Liver (tissue), 3 donors: ENCODE measurements around the gene RHEB.

Experiments used
- ATF3 ChIP-seq: IDR thresholded peaks from 2 replicates; pipeline ENCODE4 v1.6.1; 2016; ENCODE audit warnings: antibody characterized with exemption
- CTCF ChIP-seq: fragments of 150-350 bp; IDR thresholded peaks from 2 replicates; pipeline ENCODE4 v1.5.1; 2017; ENCODE audit warnings: improper control_type of control experiment, low read depth, low read length; ENCODE audit not compliant: missing input control
- EGR1 ChIP-seq, 2 donors: IDR thresholded peaks; 2 replicates each; pipeline ENCODE4 v1.6.1; 2016 to 2018; ENCODE audit warnings: antibody characterized with exemption in 2 of 2, low read depth in 2 of 2
- FOXA1 ChIP-seq: IDR thresholded peaks from 2 replicates; pipeline ENCODE4 v1.6.1; 2016; ENCODE audit warnings: antibody characterized with exemption
- GABPA ChIP-seq, 2 donors: IDR thresholded peaks in 1 of 2; conservative IDR thresholded peaks in 1 of 2; 2 replicates each; pipeline ENCODE4 v1.6.1; 2016; ENCODE audit warnings: antibody characterized with exemption in 2 of 2, mild to moderate bottlenecking in 1 of 2, moderate library complexity in 1 of 2
- HNF4G ChIP-seq: IDR thresholded peaks from 2 replicates; pipeline ENCODE4 v1.6.1; 2016; ENCODE audit warnings: antibody characterized with exemption
- NR2F2 ChIP-seq: IDR thresholded peaks from 2 replicates; pipeline ENCODE4 v1.6.1; 2016; ENCODE audit warnings: antibody characterized with exemption
- RAD21 ChIP-seq, 2 donors: IDR thresholded peaks; 2 replicates each; pipeline ENCODE4 v1.6.1; 2016; ENCODE audit warnings: antibody characterized with exemption in 2 of 2, mild to moderate bottlenecking in 2 of 2
- REST ChIP-seq: IDR thresholded peaks from 2 replicates; pipeline ENCODE4 v1.6.1; 2016; ENCODE audit warnings: antibody characterized with exemption, mild to moderate bottlenecking
- SP1 ChIP-seq: IDR thresholded peaks from 2 replicates; pipeline ENCODE4 v1.6.1; 2018; ENCODE audit warnings: antibody characterized with exemption, mild to moderate bottlenecking
- TAF1 ChIP-seq: conservative IDR thresholded peaks from 2 replicates; pipeline ENCODE4 v1.6.1; 2016; ENCODE audit warnings: antibody characterized with exemption, mild to moderate bottlenecking
- donor health status: healthy.
- donor health status: healthy.

GRCh38 chr7:151428378-151429236 lies 91.1 kb downstream of the RHEB start:
- TF ChIP-seq CTCF = no peak
- TF ChIP-seq FOXA1 = no peak
- peak; percentile 79 for TF ChIP-seq NR2F2
- TF ChIP-seq REST = no peak
- no peak for TF ChIP-seq TAF1
- no peak for TF ChIP-seq RAD21 (IDR thresholded peaks at IDR 0.05)
- no peak for TF ChIP-seq ATF3
- no peak for TF ChIP-seq EGR1 (IDR thresholded peaks at IDR 0.05; ENCODE audit: low read depth in 2 of 2)
- no peak for TF ChIP-seq HNF4G
- peak; percentile 32 for TF ChIP-seq SP1
- no peak for TF ChIP-seq GABPA (IDR thresholded peaks at IDR 0.05 in 1 of 2, conservative IDR thresholded peaks at IDR 0.05 in 1 of 2)
